ENCODE data around the gene RPL10A.
A peak's percentile ranks its signal among the peaks of the same experiment; 100 is the strongest.

RPL10A gene

DNA sequence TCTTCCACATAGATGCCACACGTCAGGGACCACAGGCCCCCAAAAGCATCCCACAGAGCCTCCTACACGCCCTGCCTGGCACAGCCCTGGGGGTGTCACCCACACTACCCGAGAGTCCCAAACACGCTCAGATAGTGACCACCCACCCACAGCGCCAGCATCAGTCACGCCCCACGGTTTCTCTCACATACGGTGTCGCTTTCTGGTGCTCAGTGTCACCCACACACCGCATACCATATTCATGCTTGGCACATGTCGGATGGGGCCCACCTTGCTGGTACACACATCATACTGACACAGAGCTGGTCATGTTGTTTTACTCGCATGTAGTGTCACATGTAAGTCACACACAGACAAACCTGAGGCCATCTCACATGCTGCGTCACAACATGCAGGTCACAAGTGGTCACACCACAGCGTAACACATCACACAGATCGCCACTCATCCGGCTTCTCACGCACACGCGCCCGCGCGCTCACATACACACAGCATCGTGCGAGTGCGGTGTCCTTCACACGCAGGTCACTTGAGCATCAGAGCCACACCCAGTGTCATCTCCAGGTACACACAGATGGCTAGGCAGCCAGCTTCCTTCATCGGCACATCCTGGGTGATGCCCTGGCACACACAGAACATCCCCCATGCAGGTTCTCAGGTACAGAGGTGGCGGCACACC is 25.2 kb downstream of the RPL10A start:
- no peak for DNase-seq

DNA sequence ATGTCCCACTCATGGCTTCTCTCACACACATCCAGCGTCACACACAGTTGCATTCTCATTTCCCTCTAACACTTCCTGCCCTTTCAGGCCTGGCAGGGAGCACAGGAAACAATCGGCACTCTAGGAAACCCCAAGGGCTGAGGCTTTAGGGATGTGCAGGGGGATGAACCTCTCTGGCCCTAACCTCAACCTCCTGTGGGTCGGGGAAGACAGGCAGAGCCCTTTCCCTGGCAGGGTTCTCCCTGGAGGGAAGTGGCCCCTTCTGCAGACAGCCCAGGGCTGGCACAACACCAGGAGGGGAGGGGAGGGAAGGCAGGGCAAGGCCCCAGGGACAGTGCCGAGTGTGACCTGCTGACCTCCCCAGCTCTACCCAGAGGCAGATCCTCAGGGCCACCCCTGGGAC is 26.0 kb downstream of the RPL10A start:
- DNase-seq, result no peak

DNA sequence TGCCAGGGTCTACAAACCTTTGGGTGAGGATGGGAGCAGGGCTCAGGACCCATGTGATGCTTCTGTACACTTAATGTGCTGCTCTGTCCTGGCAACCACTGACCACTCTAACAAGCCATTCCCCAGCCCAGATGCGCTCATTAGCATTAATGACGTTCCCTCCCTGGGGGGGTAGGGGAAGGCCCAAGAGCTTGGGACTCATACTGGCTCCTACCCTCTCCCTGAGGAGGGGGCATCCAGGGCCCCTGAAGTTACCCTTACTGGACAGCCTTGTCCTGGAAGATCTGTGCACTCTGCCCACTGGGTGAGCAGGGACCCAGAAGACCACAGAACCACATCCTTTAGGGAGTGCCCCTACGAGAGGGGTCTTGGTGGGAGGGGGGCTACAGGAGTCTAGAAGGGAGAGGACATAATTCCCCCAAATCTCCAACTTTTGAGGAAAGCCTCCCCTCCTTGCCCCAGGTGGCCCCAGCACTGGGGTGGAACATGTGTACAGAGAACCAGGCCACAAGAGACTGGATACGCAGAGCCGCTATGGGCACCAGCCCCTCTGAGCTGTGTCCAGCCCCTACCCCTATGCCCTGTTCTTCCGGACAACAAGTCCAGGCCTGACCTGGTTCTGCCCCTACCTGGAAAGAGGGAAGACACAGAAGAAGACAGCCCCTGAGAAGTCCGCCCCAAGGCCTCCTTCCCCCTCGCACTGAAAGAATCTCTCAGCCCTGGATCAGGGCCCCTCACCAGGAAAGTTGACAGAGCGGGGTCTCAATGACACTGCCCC is 27.2 kb downstream of the RPL10A start:
- no peak for DNase-seq

DNA sequence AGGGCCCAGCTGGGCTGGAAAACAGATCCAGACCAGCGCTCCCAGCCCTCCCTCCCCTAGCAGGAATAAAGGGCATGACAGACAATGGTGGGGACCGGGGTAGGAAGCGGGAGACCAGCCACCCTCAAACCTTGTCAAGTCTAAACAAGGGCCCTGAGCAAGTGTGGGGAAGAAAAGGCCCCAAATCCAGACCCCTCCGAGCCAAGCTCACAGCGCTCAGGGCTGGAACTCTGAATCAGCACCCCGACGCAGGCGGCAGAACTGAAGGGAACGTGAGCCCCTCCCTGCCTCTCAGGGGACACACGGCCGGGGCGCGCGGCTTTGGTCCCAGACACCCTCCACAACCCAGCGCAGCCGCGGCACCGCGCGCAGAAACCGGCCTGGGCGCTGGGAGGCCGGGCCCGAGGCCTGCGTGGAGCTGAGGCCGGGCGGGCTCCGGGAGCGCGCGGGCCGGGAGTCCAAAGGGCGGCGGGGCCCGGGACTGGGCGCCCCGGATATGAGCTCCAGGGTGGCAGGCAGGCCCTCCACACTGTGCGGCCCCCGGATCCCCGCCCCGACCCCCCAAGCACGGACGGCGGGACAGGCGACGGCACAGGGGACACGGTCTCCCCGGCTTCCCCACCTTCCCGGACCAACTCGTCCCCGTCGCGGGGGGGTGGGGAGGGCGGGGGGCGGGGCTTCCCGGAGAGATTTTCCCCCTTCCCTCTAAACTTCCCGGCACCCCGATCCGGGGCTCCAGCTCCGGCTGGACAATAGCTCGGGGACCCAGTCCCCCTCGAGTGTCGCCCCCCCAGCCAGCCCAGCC is 28.0 kb downstream of the RPL10A start:
- no peak for DNase-seq

DNA sequence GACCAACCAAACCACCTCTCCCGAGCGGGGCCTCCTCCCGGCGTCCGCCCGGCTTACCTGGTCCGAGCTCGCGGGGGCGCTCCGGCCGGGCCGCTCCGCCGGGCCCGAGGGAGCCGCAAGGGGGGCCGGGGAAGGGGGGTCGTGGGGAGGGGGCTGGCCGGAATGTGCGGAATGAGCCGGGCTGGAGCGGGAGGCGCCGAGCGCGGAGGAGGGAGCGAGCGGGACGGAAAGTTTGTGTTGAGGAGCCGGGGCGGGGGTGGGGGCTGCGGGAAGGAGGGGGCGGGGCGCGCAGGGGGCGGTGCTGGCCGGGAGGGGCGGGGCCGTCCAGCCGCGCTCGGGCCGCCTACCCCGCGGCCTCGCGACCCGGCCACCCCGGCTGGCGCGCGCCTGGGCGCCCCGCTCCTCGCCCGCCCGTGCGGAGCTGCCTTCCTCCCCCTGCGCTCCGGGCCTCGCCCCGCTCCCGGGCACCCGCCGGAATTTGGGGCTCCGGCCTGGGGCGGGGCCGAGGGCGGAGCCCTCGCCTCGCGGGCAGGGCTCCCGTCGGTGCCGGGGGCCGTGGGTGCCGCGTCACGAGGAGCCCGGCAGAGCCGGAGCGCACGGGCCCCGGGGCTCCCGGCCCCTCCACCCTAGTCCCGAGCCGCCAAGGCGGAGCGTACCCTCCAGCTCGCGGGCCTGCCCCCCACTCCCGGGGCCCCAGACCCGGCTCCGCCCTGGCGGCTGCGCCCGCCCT is 28.8 kb downstream of the RPL10A start, which contains the start of gene TEAD3:
Gene TEAD3, minus strand, starts transcription at position 239 of the 730 bp plus-strand sequence.
- DNase-seq, result no peak

DNA sequence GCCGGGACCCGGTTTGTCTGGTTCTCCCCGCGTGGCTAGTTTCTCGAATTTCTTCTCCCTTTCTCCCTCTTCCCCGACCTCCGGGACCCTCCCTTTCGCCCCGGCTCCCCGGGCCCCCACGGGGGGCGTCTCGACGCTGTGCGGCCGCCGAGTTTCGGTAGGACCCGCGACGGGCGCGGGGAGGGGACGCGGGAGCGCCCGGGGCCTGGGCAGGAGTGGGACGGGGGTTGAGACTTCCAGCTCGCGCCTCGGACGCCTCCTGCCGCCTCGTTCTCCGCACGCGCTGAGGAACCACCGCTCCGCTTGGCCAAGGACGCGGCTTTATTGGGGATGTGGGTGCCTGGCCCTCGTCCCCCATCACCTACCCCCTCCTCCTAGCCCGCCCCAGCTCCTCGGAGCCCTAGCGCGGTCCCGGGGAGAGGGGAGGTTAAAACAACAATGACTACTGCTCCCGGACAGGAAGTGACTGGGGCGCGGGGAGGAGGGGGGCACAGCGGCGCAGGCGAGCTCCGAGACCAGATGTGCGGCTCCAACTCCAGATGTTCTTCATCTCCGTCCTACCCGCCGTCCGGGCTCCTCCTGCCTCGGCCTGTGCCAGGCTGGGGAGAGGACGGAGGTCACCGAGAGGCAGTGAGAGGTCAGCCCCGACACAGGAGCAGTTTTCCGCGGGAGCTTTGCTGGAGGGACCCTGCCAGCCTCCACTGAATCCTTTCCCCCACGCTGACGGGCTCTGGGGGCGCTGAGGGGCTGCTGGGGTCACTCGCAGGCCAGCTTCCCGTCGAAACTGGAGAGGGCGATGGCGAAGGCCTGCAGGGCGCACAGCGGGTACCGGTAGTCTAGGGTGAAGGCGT is 29.6 kb downstream of the RPL10A start:
- peak; percentile 42 for DNase-seq

DNA sequence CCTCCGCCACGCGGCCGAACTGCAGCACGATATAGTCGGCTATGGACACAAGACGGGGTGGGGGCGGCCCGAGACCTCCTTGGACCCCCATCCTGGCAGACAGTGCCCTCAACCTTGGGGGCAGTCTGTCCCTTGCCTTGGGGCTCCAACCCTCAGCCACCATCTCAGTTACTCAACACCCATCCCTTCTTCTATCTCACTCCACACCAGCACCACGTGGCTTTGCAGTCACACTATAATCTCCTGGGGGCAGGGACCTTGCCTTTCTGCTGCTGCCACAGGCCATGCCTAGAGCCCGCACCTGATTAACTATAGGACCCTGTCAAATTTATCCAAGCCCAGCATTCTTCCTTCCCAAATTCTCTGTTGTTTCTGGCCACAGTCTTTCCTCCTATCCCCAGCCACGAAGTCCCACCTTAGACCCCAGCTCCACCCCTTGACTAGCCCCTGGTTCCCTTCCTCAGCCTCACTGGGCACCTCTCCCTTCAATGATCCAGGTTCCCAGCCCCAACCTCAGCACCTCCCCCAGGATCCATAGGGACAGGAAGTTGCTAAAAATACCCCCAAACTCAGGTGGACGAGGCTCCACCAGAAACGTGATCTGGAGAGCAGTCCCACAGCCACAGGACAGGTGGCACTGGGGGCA is 30.3 kb downstream of the RPL10A start:
- no peak for DNase-seq

DNA sequence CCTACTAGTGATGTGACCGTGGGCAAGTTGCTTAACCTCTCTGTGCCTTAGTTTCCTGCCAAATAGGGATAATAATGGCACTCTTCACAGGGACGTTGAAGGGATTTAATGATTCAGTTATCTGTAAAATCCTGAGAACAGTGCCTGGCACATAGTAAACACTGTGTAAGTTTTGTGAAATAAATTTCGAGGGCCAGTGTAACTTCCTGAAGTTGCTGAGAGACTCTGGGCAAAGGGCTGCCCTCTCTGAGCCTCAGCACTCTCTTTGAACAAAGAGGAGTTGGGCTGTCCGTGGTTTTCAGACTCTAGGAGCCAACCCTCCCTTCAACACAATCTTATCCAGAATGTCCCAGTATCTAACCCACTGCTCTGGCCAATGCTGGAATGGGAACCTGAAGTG is 31.2 kb downstream of the RPL10A start:
- no peak for DNase-seq

DNA sequence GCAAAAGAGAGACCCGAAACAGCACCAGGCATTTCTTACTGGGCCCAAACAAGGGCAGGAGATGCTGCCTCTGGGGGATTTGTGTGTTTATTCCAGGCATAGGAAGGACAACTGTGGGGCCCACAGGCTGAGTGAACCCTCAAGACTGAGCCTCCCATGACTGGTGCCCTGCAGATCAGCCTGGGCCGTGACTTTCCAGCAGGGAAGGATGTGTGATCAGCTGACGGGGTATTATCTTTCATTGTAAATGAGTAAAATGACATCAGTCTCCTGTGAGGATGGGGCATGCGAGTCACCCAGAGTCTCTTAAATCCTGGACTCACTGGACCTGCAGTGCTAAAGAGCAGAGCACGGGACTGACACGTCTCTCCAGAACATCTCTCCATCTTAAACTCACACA is 32.6 kb downstream of the RPL10A start:
- DNase-seq, result no peak

DNA sequence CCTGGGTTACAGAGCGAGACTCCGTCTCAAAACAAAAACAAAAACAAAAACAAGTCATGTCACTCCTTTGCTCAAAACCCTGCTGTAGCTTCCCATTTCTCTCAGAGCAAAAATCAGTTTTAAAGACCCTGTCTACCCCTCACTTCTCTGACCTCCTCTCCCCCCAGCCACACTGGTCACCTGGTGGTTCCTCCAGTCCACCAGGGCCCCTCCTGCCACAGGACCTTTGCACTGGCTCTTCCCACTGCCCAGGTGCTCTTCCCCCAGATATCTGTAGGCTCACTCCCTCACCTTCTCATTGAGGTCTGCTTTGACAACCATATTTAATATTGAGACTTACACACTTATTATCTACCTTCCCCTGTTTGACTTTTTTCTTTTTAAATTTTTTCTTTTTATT is 33.6 kb downstream of the RPL10A start:
- DNase-seq, result no peak

DNA sequence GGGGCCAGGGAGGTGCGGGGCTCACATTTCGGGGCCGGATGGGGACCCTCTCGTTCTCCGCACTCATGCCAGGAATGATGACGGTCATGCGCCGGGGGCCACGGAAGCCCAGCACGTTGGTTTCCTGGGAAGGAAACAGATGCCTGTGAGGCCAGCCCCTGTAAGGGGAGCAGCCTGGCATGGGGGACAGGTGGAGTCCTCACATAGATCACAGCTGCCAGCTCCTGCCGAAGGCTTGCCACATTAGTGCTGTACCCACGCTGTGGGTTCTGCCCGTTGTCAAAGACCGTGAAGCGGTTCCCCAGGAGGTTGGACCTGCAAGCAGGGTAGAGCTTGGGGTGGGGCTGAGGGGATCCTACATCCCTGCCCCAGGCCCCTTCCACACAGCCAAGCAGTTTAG is 35.3 kb downstream of the RPL10A start:
- DNase-seq, result no peak

DNA sequence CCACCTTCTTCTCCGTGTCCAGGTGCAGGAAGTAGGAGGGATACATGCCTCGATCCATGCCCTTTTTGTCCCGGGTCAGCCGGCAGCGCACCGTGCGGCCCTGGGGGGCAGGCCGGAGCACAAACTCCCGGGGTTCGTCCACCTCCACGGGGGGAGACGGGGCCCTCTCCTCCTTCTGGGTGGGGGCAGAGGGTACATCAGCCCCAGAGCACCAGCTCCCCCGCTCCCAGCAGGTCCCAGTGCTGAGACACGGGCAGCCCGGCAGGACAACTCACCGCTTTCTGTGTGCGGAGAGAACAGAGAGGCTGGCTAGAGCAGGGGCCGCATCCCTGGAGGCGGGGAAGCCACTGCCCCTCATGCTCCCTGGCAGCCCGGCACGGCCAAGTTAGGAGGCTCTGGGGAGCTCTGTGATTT is 37.8 kb downstream of the RPL10A start:
- no peak for DNase-seq

DNA sequence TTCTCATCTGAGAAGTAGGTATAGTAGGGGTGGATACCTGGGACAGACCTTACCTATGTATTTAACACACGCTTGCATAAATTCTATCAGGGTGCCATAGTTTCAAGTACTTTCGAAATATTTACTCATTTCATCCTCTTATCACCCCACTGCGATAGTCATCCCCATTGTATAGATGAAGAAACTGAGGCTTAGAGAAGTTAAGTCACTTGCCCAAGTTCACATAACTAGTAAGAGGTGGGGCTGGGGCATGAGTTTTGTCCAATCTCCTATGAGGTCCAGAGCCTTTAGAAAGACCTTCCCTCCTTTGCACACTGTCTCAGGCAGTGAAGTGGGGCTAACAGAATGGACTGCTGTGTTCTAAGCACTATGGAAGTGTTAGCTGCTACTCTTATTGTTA is 38.3 kb downstream of the RPL10A start:
- DNase-seq, result no peak

DNA sequence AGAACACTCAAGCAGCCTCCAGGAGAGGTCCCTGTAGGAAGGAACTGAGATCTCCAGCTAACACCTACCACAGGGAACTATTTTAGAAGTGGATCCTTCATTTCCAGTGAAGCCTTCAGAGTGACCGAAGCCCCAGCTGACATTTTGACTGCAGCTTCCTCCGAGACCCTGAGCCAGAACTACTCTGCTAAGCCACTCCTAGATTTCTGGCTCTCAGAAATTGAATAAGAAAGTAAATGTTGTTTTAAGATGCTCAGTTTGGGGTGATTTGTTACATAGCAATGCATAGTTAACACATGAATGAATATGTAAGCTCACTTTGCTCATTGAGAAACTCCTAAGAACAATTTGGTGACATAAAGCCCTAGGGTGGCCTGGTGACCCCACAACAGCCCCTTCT is 39.0 kb downstream of the RPL10A start:
- DNase-seq, result no peak

DNA sequence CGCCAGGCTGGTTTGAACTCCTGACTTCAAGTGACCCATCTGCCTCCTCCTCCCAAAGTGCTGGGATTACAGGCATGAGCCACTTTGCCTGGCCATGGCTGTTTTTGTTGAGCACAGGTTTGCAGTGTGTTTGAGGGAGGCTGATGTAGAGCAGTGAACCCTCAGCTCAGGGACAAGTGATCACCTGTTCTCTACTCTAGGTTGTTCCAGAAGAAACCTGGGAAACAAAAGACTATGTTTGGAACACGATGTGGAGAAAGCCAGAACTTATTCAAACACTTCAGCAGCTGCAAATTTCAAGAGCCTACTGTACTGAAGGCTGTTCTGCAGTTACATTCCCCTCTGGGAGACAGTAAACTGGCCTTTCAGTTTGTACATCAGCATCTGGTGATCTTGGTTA is 39.8 kb downstream of the RPL10A start:
- no peak for DNase-seq

DNA sequence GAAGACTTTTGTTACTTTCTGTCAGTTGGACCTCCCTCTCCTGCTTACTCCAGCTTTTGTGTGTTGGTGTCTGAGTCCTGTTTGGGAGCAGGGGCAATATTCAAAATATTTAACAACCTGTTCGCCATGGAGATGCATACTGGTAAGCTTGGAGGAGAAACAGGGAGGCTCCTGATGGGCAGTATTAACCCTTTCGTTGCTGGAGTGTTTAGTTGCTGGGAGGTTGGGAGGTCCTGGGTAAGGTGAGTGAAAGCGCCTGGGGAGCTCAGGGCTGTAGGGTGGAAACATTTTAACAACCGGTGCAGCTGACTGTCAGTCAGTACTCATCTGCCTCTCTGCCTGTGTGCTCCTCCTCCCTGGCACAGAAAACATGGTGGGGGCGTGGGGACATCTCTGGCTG is 40.3 kb downstream of the RPL10A start:
- no peak for DNase-seq

DNA sequence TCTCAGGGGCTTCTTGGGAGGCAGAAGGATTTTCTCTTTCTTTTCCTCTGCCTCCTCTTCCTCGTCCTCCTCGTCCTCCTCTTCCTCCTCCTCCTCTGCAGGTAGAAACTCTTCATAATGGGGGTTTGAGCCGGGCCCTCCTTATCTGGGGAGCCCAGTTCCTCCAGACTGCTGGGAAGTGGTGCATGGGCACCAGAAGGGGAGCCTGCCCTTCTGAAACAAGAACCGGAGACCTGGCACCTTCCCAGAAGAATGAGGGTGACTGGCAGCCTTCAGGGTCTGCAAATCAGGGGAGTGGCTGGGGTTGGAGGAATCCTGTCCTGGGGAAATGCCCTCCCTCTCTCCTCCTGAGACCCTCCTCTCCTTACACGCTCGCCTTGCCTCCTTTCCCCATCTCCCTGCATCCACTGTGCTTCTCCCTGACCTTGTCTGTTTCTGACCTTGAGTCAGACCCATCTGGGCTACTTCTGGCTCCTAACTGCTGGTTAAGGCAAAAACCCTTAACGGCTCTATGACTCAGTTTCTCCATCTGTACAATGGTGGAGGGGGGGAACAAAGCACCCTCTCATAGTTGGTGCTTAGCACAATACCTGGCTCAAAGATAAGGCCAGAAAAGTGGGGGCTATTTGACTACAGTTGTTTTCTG is 42.8 kb downstream of the RPL10A start:
- no peak for DNase-seq

DNA sequence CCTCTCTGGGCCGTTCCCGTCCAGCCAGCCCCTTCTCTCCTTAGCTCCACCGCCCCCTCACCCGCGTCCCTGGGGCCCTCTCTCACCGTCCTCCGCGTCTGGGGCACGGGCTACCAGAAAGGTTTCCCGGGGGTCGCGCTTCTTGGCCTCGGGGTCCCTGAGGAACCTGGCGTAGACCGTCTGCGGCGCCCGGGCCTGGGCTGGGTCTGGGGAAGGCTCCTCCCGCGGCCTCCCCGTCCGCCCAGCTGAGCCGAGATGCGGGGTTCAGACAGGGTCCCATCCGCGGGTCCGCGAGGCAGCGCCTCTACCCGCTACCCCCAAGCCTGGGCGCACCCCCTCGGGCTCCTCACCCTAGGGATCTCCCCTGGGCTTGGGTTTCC is 43.4 kb downstream of the RPL10A start:
- no peak for DNase-seq

DNA sequence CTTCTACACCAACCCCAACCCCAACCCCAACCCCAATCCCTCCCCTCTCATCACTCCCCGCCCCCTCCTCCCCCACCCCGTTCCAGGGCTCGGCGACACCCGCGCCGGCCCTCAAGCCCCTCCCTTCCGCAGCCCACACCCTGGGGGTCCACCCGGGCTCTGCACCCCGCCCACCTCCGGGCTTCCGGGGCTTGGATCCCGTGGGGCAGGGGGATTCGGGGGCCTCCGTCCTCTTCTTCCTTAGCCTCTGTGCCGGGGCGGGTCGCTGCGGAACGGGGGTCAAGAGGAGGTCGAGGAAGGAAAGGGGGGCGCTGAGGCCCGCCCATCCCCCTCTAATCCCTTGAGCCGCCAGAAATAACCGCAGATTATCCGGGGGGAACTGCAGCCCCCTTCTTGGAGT is 43.8 kb downstream of the RPL10A start:
- no peak for DNase-seq

DNA sequence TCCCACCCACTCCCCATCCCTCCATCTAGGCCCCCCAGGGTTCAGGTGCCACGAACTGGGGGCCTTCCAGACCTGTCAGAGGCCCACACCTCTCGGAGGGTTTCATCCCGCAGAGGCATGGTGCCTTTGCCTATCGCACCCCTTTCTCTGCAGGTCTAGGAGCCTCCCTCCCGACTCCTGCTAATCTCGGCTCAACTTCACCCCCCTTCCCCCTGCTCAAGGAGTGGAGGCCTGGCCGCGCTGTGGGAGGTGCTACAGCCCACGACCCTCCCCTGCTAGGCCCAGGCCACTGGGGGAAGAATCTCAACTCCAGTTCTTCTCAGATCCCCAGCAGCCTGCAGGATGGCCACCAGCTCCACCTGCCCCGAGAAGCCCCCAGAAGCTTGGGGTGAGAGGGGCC is 44.5 kb downstream of the RPL10A start, which contains the start of gene TULP1:
Gene TULP1, minus strand, starts transcription at position 157 of the 400 bp plus-strand sequence. Its CDS starts 38 bp downstream, at position 119.
- DNase-seq, result no peak

DNA sequence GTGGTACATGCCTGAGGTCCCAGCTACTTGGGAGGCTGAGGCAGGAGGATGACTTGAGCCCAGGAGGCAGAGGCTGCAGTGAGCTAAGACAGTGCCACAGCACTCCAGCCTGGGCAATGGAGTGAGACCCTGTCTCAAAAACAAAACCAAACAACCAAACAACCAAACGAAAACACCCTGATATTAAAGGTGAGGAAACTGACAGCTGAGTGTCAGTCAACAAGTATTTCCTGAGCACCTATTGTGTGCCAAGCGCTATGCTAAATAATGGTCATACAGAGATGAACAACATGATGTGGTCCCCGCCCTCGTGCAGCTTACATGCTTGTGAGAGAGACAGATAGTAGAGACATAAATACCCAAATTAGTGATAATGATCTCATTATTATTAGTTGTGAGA is 46.4 kb downstream of the RPL10A start:
- no peak for DNase-seq

All from NCI-H2227 treated with DMSO at 0.1 percent for 48 hours (cell line).